DMS53 treated with DMSO at 0.1 percent for 48 hours (cell line): Measurements from ENCODE around the gene GTPBP6.
"Not testable (repeated sequence)": the region's sequence is repeated elsewhere in the genome, so short reads cannot be mapped to it uniquely, and the experiment has no call there.

Source experiments
- DNase-seq: peaks from one replicate; lab custom pipeline; 2025; ENCODE audit not compliant: unreplicated experiment; lab: John Stamatoyannopoulos, UW

Gene GTPBP6

DNA sequence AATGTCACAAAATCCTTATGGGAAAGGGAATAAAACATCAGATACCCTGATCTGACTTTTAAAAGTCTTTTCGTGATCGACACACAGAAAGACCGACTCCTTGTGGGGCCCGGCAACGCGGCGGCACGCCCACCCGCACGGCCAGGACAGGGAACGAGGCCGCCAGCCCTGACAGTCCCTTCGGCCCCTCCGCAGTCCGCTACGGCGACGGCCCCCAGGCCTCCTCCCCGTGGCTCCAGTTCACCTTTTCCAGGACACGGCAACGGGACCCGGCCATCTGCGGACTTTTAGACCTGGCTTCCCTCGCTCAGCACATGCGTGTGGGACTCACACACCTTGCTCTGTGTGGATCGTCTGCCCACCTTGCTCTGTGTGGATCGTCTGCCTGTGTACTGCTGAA, 33.6 kb upstream of the GTPBP6 start:
- no peak for DNase-seq

DNA sequence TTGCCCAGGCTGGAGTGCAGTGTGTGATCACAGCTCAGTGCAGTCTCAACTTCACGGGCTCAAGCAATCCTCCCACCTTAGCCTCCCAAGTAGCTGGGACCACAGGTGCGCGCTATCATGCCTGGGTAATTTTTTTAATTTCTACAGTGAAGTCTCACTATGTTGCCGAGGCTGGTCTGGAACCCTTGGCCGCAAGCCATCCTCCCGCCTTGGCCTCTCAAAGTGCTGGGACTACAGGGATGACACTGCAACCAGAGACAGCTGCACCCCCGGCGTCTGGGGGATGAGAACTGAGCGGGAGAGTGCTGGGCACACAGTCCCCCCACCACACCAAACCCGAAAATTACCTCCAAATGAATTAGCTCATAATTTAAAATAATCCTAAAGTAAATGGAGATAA, 33.1 kb upstream of the GTPBP6 start:
- no peak for DNase-seq

DNA sequence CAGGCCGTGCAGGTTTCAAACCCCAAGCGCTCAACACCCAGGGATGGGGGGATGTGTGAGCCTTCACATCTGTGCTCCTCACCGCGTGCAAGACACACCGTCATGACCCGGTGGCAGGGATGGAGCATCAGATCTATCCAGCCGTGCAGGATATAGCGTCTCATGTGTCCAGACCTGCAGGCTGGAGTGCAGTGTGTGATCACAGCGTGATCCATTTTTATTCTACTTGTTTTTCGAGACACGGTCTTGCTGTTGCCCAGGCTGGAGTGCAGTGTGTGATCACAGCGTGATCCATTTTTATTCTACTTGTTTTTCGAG, 32.7 kb upstream of the GTPBP6 start:
- not testable (repeated sequence) for DNase-seq

DNA sequence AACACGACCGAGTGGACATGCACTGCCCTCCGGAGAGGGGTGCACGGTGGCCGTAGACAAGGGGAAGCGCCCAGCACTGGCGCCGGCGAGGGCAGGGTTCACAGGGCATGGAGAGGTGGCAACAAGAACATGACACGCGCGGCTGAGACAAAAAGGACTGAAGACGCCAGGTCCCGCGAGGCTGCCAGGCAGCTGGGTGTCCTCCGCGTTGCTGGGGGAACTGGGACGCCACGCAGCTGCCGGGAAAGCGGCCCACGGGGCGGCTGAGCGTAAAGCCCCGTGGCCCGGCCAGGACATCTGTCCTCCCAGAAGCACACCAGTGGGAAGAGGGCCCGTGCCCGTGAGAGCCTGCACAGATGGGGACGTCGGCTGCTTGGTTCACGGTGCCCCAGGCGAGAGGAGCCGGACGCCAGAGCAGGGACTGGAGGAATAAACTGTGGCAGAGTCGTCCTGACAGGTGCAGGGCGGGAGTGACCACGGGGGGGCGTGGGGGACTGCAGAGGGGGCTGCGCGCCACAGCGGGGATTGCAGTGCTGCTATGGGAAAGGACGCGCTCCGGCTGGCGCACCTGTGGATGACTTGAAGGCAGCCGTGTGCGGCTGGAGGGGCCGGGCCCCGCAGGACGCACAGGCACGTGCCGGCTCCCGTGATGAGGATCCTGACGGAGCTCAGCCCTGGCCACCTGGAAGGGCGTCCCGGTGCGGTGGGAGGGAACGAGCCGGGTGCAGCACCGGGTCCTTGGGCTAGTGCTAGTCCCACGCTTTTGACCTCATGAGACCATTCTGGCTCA, 32.1 kb upstream of the GTPBP6 start:
- no peak for DNase-seq

DNA sequence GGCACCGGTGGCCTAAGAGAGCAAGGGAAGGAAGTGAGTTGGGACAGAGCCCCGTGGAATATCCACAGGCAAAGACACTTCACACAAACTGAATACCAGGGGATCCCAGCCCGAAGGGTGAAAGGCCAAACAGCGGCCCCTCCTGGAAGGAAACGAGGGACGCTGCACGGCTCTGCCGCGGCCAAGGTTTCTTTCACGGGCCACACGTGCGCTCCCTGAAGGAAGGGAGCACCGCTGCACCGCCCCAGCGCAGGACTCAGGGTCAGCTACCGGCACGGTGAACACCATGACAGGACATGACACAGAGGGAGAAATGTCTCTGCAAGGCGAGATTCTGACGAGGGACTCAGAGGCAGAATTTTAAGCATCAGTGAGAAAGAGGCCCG, 31.5 kb upstream of the GTPBP6 start:
- no peak for DNase-seq

DNA sequence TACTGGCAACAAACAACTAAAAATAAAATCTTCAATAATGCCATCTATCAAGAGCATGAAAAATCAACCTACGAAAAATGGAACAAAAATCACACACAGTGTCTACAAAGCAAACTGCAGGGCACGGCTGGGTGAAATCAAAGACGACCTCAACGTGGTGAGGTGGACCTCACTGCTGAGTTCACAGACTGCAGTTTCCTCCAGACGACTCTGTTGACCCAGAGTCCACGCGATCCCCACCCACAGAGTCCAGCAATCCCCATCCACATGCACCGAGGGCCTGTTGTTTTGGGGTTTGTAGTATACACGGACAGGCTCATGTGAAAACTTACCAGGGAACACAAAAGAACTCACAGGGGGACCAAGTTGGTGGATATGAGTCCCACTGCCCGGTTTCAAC, 31.1 kb upstream of the GTPBP6 start:
- no peak for DNase-seq

DNA sequence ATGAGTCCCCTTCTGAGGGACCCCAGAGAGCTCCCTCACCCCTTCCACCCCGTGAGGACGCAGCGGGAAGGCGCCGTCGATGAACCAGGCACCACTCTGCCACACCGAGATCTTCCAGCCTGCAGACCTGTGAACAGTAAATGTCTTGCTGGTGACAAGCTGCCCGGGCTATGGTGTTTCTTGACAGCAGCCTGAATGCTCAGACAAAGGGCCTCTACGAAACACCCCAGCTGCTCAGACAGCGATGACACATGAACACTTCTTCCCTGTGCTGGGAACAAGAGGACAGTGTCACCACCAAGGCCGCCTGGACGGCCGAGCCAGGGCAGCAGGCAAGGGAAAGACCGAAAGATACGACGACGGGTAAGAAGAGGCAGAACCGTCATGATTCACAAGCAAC, 30.6 kb upstream of the GTPBP6 start:
- no peak for DNase-seq

DNA sequence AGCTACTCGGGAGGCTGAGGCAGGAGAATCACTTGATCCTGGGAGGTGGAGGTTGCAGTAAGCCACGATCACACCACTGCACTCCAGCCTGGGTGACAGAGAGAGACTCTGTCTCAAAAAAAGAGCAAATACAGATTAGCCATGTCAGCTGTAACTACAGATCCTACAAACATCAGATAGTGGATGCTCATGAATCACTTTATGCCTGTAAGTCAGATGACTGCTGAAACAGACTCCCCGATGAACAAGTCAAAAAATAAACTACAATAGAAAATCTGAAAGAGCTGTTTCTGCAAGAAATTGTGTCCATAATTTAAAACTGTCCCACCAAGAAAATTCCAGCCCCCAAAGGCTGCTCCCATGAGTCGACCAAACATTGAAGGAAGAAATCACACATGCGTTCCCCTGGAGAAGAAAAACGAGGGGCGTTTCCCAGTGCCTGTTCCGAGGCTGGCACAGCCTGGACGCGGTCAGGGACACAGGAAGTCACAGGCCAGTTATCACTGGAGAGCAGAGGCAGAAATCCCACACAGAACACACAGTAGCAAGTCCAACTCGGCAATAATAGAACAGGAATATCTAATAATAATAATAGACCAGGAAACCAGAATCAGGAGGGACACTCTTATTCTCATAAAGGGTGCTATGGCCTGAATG, 30.0 kb upstream of the GTPBP6 start:
- DNase-seq, result no peak

DNA sequence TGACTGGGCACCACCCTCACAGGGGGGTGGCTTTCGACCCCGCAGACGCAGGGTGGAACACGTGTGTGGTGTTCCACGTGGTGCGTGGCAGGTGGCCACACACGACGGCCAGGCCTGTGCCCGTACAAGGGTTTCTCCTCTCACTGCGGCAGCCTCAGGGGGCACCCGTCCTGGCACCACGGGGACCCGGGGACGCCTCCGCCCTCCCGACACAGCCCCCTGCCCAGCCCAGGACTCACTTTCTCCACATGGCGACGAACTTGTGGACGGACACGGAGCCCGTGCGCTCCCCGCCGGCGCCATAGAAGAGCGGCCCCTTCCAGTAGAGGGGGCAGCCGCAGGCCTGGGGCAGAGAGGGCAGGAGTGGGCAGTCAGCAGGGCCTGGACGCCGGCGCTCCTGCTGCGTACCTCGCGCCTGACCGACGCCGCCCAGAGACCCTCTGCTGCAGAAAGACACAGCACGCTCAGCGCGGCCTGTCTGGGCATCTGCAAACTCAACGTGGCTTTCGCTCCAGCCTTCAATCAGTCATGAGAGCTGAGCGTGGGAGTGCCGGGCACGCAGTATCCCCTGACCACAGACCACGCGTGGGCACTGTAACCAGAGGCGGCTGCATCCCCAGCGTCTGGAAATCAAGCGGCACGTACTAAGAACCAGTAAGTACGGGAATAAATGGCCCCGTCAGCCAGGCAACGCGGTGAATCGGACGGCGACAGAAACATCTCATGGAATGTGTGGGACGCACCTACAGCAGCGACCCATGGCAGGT, 28.9 kb upstream of the GTPBP6 start:
- DNase-seq, result no peak

DNA sequence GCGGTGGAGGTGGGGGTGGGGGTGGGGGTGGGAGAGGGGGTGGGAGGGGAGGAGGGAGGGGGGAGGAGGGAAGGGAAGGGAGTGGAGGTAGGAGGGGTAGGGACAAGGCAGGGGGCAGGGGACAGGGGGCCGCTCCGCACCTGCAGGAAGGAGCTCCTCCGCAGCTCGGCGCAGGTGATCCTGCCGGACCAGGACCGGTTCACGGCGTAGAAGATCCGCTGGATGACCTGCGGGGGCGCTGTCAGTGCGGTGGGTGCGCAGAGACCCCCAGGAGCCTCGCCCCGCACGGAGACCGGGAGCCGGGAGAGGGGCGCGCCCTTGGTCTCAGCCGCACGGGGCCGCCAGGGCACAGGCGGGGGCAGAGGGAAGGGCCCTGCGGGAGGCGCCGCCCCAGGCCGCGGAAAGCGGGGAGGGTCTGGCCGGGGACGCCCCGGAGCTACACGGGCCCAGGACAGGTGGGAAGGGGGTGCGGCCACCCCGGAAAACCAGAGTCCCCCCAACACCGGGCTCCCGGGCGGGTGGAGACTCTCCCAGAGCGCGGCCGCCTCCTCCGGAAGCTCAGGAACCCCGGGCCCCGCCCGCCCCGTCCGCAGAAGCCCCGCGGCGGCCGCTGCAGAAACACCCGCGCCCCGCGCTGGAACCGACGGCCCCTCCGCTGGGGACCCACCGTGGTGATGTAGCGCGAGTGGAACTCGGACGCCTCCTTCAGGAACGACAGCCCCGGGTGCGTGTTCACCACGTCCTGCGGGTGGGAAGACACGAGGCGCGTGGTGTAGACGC, 27.6 kb upstream of the GTPBP6 start:
- DNase-seq, result no peak

DNA sequence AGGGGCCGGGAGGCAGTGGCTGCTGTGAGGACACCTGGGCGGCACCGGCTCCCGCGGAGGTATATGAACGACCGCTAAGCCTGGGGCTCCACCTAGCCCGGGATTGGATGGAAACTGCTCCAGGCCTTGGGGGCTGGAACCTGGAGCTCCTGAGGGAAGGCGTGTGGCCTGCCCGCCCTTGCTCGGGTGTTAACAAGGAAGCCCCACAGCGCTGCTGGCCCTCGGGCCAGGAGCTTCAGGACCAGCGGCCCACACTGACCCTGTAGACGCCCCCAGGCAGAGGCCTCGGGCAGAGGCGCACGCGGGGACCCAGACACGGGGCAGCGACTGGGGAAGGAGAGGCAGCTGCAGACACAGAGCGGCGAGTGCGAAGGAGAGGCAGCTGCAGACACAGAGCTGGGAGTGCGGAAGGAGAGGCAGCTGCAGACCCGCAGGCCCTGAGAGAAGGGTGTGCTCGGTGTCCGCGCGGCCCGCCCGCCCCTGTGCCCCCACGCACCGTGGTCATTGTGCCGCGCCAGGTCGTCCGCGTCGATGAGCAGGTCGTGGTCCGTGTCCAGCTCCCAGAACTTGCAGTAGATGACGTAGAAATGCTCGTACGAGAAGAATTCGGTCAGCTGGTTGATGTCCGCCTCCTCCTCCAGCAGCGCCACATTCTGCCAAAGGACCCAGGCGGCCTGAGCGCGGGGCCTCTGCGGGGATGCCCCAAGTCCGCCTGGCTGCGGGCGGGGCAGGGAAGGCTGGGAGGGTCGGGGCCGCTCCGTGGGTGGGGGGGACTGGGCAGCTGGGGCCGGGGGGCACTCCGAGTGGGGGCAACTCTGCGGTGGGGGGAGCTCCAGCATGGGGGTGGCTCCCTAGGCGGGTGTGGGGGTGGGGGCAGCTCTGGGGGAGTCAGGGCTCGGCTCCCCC, 26.7 kb upstream of the GTPBP6 start:
- no peak for DNase-seq

DNA sequence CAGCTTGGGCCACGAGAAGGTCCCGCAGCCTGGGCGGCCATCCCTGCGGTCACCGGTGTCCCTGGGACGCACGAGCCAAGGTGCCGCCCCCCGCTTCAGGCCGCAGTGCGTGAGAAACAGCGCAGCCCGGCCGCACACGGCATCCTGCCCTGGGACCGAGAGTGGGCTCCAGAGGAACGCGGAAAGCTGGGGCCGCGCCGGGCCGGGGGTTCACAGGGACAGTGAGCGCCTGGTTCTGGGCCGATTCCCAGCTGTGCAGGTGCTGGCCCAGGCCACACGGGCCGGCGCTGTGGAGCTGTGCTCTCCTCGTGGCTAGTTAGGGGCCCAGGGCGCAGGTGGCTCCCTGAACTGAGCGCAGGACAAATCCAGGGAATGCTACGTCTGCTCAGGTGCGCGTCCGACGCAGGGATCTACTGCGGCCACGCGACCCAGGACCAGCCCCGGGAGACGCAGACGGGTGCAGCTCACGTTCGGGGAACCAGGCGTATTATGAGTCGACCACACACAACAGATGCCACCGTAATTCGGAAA, 25.8 kb upstream of the GTPBP6 start:
- DNase-seq, result no peak

DNA sequence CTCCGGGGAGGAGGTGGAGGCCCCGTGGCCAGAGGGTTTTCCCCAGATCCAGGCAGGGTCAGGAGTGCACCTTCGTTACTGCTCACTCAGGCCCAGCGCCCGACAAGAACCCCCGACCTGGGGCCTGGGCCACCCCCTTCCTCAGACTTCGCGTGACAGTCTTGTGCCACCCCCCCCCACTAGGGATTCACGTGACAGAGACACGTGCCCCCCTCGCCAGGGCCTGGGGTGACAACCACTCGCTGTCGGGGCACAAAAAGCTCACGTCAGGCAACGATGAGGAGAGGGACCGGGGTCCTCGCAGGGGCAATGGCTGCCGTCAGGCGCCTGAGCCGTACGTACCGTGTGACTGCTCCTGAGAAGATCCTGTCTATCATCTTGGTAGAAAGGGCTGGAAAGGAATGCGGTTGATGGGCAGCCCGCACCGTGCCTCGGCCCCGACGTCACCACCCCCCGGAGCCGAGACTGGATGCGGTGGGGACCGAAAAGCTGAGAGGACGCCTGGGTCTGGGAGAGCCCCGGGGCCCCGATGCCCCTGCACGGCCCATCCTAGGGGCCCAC, 23.0 kb upstream of the GTPBP6 start:
- no peak for DNase-seq

DNA sequence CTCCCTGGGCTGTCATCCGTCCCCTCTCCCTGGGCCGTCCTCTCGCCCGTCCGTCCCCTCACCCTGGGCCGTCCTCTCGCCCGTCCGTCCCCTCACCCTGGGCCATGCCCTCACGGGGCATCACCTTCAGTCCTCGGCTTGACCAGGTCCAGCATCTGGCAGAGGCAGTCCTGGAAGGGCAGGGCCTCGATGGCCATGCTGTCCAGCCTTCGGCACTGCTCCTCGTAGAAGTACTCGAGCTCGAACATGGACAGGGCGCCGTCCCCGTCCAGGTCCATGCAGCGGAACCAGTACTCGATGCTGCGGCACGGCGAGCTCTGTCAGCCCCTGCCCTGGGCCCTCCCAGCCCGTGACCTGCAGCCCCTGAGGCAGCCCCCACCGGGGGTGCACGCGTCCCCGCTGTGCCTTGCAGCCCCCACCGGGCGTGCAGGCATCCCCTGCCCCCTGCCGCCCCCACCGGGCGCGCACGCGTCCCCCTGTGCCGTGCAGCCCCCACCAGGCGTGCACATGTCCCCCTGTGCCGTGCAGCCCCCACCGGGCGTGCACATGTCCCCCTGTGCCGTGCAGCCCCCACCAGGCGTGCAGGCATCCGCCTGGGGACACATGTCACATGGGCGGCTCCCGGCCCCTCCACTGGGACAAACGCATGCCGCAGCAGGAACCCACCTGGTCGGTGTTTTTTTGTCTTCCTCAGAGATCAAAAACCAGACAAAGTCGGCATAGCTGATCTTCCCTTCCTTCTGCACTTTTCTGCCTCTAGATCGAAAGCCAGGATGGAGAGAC, 22.2 kb upstream of the GTPBP6 start:
- DNase-seq, result no peak

DNA sequence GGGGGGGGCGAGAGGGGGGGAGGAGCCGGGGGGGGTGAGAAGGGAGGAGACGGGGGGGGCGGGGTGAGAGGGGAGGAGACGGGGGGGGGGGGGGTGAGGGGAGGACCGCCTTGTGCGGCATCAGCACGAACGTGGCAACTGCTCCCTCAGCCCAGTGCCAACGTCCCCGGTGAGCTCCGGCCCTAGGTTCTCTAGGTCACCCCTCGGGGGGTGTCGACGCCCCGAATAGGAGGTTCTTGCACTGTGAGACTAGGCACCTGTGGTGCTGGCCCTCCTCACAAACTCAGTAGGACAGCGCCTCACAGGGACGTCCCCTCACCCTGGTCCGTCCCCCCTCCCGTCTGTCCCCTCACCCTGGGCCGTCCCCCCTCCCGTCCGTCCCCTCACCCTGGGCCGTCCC, 21.5 kb upstream of the GTPBP6 start:
- no peak for DNase-seq

DNA sequence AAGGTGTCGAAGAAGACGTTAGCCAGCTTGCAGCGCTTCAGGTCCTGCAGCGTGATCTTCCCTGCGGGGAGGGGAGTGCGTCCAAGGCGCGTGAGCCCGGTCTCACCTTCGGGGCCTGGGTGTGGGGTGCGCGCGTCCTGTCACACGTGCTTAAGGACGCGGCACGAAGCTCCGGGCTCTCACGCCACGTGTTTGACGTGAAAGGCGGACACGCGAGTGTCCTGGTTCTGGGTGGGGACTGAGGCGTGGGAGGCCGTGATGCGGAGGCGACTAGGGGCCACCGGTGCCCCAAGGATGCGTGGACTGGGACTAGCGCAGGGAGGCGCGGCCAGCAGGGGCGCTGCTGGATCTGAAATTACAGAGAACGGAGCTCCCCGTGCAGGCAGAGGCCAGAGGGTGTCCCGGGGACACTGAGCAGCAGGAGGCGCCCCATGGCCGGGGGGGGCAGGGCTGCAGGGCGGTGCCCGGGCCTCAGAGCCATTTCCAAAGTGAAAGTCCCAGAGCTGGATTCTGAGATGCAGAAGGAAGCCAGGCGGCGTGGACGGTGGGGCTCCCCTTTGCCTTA, 20.3 kb upstream of the GTPBP6 start:
- no peak for DNase-seq

DNA sequence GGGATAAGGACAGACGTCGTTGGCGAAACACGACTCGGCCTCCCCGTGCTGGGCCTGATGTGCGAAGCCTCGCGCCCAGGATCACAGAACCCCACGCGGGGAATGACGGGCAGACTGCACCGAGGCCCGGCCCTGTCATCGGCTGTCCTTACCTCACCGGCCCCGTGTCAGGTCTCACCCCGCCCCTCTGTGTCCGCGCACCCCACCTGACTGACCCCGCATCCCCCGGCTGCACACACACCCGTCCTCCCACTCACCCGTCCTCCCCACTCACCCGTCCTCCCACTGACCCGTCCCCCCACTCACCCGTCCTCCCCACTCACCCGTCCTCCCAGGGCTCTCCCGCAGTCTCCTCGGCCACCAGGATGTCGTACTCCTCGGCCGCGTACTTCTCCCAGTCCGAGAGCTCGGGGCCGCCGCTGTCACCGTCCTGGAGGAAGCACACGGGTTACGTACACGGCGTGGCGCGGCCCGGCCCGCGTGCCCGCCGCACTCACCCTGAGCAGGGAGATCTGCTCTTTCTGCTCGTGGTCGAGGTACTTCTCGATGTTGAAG, 19.8 kb upstream of the GTPBP6 start:
- no peak for DNase-seq

DNA sequence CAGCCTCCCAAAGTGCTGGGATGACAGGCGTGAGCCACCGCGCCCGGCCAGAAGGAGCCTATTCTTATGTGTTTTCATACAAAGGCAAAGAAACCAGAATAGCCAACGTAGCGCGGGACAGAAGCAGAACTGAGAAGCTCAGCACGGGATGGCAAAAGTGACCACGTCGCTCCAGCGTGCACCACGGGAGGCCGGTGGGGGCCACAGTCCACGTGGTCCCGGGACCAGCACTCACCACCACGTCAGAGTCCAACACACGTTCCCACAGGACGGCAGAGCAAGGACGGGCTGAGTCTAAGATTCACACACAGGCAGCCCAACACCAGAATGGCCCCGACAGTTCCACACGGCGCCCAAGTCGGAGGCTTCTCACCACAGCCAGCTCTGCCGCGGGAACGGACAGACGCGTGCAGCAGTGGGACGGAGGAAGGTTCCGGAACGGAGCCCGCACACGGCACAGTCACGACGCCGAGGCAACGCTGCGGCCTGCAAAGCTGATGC, 18.8 kb upstream of the GTPBP6 start:
- no peak for DNase-seq
